DLD1 (cell line): Measurements from ENCODE around the gene ASTN2.

Experiments
- in situ Hi-C: cut with HindIII; loops from 2 replicates; pipeline ENCODE4 v1.10.0; 2017; ENCODE audit warnings: low sequenced_read_pairs

Gene ASTN2

GRCh38 chr9:116479056-116479544, 935.8 kb downstream of the ASTN2 start:
- in situ Hi-C loops = no loop called here

GRCh38 chr9:116477584-116478141, 937.2 kb downstream of the ASTN2 start:
- in situ Hi-C loops = no loop called here

DNA sequence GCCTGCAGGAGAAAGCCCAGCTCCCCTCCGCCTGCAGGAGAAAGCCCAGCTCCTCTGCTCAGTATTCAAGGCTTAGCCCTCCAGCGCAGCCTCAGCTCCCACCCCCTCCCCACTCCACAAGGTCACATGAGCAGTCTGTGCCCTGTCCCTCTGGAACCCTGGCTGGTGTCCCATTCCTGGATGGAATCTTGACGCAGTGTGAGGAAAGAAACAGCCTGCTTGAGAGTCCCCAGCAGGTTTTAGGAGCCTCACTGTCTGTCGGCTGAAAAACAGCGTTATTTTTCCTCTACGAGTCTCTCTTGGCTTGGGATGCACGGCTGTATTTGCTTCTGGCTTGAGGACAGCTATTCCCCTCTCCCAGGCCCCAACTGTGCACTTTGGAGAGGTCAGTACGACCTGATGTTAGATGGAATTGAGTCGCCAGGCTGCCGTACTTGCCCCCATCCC, 937.9 kb downstream of the ASTN2 start:
- in situ Hi-C loops = no loop called here

GRCh38 chr9:116476002-116476401, 938.9 kb downstream of the ASTN2 start:
- in situ Hi-C loops = no loop called here

DNA sequence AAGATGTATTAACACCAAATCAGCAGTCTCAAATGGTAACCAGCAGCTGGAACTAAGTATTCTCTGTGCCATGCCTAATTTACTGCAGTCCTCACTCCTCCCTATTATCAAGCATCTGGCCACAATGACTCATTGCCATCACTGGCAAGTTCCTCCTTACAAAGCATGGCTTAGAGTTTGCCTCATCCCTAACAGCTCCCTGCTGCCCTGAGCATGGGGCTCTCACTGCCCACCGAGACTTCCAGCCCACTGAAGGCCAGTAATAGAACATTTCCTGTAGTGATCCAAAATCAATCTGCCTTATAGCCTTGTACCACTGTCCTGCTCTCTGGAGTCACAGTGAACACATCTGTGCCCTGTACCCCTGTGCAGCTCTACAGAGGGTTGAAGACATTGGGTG, 939.7 kb downstream of the ASTN2 start:
- in situ Hi-C loops = no loop called here

DNA sequence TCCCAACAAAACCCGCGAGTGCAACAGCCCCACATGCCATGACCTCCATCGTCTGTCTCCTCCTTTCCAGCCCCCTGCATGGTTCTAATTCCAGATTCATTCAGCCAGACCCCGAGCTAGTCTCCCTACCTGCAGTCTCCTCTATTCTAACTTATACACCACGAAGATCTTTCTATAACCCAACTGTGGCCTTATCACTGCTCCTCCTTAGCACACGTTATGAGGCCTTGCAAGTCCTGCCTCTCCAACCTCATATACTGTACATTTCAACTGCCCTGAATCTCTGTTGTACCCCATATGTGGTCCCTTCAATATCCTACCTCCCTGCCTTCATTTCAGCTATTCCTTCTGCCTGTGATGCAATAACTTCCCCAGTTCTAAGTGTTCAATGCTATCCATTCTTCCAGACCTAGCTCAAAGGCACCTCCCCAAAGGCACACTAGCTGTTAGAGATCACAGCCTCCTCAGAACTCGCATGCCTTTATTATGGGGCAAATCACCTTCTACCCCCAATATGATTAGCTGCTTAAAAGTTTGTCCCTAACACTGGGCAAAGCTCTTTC, 942.8 kb downstream of the ASTN2 start:
- in situ Hi-C loops = no loop called here

GRCh38 chr9:116471093-116471906, 943.6 kb downstream of the ASTN2 start:
- in situ Hi-C loops = no loop called here

GRCh38 chr9:116468793-116469527, 945.9 kb downstream of the ASTN2 start:
- in situ Hi-C loops = no loop called here

DNA sequence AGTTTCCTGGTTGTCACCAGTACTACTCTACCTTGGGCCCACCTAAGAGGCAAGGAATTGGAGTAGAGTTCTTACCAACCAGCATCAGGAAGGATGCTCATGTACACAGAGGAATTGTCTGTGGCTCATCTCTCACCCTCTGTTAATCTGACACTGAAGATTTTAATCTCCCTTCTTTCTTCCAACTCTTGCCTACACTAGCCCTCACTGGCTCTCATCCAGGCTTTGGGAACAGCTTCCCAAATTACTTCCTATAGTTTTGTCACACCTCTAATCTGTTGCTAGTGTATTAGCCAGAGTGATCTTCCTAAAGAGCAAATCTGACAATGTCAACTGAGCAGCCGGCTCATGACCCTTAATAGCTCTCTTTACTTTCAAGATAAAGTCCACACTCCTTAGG, 946.5 kb downstream of the ASTN2 start:
- in situ Hi-C loops = no loop called here

- in situ Hi-C loops = no loop called here
These were observed 947.0 kb downstream of the ASTN2 start for GRCh38 chr9:116467740-116468351.

- in situ Hi-C loops = no loop called here
These were observed 948.3 kb downstream of the ASTN2 start for GRCh38 chr9:116466271-116467235.

DNA sequence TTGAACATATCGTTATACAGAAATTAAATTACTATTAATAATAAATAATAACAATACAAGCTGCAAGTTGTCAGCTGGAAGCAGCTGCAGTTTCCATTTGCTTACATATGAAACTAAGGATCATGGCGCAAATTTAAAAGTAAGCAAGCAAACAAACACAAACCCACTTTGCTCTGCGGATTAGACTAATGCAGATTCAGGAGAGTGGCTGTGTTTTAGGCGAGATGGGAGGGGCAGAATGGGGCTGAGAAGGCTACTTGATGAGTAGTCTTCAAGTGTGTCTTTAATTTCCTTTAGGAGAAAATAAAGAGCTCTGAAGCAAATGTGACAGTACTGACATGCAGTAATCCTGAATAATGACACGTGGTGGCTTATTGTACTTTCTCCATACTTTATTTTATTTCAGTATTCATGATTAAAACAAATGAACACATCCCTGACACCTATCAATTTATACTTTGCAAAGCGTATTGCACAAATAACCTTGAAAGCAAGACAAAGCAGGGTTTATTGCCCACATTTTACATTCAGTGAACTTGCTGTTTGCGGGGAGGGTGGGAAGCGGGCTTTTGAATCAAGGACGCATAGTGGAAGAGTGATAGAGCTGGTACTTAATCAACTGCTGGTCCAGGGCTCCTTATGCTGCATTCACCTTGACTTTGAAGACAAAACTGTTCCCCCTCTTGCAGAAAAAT, 949.1 kb downstream of the ASTN2 start:
- in situ Hi-C loops = no loop called here

DNA sequence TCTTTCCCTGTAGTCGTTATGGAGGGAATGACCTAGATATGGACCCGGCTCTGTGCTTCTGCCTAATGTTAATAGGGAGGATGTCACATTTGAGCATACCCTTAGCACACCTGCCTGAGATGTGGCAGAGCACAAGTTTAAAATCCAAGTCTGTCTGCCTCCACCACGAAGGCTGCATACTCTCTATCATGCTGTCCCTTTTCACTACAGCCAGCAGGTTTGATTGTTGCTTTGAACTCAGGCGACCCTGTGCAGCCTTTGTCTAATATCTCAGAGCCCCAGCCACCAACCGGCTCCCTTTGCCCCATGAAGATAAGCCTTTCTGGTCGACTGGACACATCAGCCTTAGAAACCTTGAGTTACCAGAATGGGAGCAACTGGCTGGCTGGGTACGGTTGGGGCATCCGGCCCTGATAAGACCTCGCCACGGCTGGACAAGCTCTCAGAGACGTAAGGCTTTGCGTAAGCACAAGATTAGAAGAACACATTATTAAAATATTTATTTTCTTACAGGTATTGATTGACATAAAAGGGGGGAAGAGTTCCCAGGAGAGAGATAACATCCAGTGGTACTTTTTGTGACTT, 949.8 kb downstream of the ASTN2 start:
- in situ Hi-C loops = no loop called here

DNA sequence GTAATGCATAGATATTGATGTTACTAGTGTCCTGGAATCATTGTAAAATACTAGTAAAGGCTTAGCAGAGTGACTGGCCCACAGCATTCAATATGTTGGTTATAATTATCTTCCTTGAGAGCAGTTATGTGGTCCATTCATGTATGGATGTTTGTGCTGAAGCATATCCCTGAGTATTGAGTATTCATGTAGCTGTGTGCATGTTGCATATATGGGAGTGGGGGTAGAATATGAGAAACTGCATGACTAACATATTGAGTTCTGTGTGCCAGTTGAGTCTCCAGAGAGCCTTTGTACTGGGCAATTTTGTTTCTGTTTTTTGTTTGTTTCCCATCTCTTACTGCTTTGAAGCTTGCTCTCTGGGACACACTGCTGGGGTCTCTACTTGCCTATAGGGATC, 950.4 kb downstream of the ASTN2 start:
- in situ Hi-C loops = no loop called here

- in situ Hi-C loops = no loop called here
These were observed 953.2 kb downstream of the ASTN2 start for GRCh38 chr9:116461632-116462031.

DNA sequence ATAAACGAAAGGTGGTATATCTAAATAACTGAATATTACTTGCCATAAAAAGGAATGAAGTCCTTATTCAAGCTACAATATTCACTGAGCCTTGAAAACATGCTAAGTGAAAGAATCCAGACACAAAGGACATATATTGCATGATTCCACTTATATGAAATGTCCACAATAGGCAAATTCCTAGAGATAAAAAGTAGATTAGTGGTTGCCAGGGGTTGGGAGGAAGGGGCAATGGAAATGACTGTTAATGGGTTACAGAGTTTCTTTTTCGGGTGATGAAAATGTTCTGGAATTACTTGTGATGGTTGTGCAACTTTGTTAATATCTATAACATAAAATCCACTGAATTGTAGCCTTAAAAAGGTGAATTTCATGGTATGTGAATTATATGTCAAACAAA, 954.8 kb downstream of the ASTN2 start:
- in situ Hi-C loops = no loop called here

DNA sequence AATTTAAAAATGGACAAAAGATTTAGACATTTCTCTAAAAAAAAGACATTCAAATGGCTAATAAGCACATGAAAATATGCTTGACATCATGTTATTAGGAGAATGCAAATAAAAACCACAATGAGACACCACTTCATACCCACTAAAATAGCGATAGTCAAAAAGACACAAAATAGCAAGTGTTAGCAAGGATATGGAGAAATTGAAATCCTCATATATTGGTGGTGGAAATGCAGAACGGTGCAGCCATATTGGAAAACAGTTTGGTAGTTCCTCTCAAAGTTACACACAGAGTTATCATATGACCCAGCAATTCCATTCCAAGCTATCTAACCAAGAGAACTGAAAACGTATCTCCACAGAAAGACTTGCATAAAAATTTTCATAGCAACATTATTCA, 955.3 kb downstream of the ASTN2 start:
- in situ Hi-C loops = no loop called here

DNA sequence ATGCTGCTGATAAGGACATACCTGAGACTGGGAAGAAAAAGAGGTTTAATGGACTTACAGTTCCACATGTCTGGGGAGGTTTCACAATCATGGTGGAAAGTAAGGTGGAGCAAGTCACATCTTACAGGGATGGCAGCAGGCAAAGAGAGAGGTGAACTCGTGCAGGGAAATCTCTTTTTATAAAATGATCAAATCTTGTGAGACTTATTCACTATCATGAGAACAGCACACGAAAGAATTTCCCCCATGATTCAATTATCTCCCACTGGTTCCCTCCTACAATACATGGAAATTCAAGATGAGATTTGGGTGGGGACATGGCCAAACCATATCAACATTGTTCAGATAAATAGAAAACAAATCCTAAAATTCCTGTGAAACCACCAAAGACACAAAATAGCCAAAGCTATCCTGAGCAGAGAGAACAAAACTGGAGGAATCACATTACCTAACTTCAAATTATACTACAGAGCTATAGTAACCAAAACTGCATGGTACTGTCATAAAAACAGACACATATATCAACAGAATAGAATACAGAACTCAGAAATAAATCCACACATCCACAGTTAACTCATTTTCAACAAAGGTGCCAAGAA, 958.3 kb downstream of the ASTN2 start:
- in situ Hi-C loops = no loop called here
